NCI-H128 (cell line): ENCODE results near the gene OR2M4.
"Not testable (repeated sequence)": the region's sequence is repeated elsewhere in the genome, so short reads cannot be mapped to it uniquely, and the experiment has no call there.

Experiments used
- DNase-seq: peaks from one replicate; lab custom pipeline; 2025; ENCODE audit not compliant: unreplicated experiment; lab: John Stamatoyannopoulos, UW

Gene OR2M4, protein sequence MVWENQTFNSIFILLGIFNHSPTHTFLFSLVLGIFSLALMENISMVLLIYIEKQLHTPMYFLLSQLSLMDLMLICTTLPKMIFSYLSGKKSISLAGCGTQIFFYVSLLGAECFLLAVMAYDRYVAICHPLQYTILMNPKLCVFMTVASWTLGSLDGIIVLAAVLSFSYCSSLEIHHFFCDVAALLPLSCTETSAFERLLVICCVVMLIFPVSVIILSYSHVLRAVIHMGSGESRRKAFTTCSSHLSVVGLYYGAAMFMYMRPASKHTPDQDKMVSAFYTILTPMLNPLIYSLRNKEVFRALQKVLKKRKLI

DNA sequence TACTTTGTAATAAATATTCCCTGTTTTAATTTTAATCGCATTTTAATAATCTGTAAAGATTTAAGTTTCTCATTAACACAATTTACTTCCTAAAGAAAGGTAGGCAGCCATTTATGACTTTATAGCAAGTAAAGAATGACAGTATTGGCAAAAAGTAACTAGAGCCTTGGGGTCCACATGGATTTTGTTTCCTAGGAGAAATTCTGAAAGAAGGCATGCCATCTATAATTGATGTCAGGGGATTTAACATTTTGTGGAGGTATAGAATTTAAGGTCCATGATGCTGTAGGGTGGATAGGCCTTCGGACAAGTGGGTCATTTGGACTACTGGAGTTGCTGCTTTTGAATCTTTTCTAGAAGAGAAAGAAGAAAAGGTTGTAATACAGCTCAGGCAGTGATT is at the start of gene OR2M4:
TSS of gene OR2M4 (plus strand) at position 301 of the 400 bp plus-strand sequence. CDS start 7,512 bp downstream, outside the sequence.
- DNase-seq, result no peak

DNA sequence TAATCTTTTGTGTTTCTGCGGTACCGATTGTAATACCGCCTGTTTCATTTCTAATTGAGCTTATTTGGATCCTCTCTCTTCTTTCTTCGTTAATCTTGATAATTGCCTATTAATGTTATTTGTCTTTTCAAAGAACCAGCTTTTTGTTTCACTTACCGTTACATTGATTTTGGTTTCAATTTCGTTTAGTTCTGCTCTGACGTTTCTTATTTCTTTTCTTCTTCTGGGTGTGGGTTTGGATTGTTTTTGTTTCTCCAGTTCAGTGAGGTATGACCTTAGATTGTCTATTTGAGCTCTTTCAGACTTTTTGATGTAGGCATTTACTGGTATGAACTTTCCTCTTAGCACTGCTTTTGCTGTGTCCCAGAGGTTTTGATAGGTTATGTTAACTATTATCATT is 47.2 kb upstream of the OR2M4 start:
- no peak for DNase-seq

DNA sequence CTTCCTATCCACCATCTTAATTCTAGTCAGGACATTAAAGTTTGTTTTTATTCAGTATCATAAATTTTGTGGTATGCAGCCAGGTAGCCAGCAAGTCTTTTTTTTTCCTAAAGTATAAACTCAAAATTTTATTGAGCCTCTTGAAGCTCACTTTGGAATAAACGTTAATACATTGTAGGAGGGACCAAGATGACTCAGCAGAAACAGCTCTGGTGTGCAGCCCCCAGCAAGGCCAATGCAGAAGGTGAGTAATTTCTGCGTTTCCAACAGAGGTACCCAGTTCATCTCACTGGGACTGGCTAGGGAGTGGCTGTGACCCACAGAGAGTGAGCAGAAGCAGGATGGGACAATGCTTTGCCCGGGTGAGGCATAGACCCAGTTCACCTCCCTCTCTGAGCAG is 43.9 kb upstream of the OR2M4 start:
- no peak for DNase-seq

DNA sequence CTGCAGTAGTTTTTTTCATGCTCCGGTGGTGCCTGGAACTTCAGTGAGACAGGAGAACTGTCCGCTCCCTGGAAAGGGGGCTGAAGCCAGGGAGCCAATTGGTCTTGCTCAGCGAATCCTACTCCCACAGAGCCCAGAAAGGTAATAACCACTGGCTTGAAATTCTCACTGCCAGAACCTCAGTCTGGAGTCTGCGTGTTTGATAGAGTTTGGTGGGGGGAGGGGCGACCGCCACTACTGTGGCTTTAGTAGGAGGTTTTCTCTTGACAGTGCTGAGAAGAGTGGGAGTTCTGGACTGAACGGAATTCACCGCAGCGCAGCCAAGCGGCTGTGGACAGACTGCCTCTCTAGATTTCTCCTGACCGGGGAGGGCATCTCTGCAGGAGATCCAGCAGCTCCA is 42.2 kb upstream of the OR2M4 start:
- no peak for DNase-seq

DNA sequence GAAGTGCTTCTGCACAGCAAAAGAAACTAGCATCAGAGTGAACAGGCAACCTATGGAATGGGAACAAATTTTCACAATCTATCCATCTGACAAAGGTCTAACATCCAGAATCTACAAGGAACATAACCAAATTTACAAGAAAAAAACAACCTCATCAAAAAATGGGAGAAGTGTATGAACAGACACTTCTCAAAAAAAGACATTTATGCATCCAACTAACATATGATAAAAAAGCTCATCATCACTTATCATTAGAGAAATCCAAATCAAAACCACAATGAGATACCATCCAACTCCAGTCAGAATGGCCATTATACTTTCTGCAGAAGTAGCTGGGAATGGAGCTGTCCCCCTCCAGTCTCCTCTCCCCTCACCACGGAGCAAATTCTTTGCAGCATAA is 37.1 kb upstream of the OR2M4 start:
- no peak for DNase-seq

DNA sequence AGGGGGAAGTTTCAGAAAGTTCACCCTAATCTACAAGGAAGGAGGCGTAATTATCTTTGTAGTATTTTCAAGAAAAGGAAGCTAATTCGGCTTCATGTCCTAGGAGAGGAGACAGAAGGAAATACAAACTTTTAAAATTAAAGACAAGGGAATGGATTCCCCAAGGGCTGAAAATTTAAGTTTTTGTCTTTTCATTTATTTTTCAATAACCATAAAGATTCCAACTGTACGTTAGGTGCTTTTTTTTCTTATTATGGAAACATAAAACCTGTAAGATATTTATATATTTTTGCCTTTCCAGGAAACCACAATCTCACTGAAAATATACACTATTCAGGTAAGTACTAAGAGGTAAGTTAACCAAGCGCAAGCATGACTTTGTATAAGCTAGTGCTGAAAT is 34.3 kb upstream of the OR2M4 start, which contains the start of gene OR2M3:
TSS of gene OR2M3 (plus strand) at position 301 of the 400 bp plus-strand sequence. CDS start 5,803 bp downstream, outside the sequence.
- no peak for DNase-seq

DNA sequence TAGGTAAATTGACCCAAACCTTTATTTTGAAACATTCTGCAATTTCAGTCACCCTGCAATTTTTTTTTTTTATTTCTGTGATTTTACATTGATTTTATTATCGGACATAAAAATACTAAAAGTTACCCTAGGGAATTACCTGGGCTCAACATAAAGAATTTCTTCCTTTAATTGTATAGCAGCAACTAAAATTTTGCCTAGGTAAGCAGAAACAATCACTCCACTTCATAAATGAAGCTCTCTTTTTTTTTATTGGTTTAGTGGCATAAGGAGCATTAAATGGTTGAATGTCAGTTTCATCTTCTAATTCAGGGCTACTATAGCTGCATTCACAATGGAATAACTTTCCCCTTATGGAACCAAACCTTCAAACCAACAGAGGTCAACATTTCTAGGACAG is 15.3 kb upstream of the OR2M4 start:
- no peak for DNase-seq

DNA sequence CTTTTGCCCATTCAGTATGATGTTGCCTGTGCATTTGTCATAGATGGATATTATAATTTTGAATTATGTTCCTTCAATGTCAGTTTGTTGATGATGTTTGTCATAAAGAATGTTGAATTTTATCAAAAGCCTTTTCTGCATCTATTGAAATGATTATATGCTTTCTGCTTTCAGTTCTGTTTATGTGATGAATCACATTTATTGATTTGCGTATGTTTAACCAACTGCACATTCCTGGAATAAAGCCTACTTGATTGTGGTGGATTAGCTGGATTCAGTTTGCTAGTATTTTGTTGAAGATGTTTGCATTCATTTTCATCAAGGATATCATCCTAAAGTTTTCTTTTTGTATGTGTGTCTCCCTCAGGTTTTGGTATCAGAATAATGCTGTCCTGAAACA is 5.7 kb upstream of the OR2M4 start:
- DNase-seq, result no peak

DNA sequence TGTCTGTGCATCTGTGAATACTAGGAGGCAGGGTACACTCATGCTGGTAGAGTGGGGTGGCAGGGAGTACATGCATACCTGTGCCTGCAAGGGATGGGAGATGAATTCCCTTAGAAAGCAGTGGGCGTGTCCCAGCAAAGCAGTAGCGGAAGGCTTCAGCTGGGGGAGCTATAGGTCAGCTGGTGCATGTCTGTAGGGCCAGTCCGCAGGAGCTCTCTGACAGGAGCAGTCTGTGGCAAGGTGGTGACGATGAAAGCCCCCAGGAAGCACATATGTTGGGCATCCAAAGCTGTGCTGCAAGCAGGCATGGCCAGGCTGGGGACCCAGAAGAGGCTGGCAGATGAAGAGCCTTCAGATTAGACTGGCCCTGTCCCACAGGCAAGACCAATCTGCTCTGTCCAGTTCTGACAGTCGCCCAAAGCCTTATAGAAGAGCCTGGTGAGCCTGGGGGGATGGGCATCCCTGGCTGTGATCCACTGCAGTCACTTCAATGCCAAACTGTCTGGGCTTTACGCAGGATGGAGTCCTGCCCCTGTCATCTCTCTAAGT is 1.8 kb upstream of the OR2M4 start:
- DNase-seq, result no peak

DNA sequence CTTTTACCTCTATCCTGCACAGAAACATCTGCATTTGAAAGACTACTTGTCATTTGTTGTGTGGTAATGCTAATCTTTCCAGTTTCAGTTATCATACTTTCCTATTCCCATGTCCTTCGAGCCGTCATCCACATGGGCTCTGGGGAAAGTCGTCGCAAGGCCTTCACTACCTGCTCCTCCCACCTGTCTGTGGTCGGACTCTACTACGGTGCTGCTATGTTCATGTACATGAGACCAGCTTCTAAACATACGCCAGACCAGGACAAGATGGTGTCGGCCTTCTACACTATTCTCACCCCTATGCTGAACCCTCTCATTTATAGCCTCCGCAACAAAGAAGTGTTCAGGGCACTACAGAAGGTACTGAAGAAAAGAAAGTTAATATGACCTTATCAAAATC is 8.3 kb downstream of the OR2M4 start:
- no peak for DNase-seq

DNA sequence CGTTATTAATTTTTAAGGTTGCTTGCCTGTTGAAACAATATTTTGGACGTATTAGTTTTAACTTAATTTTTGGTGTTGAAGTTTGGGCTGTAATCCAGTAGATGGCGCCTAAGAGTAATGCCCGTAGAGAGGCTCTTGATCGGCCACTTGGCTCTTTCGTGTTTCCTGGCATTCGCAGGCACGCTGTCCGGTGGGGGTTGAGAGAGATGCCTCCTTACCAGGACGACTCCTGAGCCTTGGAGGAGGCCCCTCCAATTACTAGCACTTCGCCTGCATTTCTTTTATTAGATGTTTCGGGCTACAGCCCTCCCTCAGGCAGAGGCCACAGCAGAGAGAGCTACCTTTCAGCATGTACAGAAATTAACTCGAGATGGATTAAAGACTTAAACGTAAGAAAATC is 12.0 kb downstream of the OR2M4 start:
- peak; percentile 1 for DNase-seq

DNA sequence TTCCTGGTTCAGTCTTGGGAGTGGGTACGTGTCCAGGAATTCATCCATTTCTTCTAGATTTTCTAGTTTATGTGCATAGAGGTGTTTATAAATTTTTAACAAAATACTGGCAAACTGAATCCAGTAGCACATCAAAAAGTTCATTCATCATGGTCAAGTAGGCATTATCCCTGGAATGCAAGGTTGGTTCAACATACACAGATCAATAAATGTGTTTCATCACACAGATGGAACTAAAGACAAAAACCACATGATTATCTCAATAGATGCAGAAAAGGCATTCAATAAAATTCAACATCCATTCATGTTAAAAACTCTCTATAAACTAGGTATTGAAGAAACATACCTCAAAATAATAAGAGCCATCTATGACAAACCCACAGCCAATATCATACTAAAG is 28.1 kb downstream of the OR2M4 start:
- DNase-seq, result not testable (repeated sequence)

DNA sequence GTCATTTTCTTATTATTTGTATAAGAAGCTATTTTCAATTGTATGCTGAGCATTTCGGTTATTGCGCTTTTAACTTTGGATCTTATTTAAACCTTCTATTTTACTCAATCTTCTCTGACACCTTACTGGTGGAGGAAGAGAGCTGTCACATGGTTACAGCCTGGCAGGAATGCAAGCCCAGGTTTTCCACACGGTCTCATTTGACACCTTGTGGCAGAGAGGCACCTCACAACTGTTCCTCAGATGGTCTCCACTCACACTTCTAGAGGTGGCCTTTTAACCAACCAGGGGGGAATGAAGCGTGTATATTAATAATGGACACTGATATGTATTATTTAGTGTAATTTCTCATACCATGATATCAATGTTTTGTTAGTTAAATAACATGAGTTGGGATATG is 37.0 kb downstream of the OR2M4 start:
- no peak for DNase-seq

DNA sequence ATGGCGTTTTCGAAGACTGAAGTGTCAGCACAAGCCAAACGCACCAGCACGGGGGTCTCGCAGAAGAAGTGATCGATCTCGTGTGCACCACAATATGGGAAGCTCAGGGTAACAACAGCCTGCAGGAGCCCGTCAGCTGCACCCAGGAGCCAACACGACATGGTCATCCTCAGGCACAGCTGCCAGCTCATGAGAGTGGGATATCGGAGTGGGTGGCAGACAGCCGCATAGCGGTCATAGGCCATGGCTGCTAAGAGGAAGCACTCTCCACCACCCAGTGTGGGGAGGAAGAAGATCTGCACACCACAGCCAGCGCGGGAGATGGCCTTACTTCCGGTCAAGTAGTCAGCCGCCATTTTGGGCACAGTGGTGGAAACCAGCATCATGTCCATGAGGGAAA is 42.0 kb downstream of the OR2M4 start:
- not testable (repeated sequence) for DNase-seq

DNA sequence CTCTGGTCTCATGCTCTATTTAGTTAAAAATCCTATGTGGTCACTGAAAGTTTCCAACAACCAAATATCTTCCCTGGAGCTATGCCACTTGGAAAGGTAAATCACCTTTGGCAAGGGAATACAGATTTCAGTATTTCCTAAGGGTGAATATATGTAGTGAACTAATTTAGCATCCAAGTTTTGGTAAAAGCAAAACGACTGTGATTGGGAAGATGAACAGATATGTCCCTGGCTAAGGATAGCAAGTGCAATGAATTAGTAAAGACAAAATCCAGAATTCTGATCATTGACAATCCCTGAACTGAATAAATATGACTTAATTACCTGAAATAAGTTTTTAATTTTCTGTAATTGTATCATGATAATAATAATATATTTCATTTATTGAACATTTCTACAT is 46.7 kb downstream of the OR2M4 start, which contains the start of gene OR2T33:
TSS of gene OR2T33 (minus strand) at position 101 of the 400 bp plus-strand sequence. CDS start 4,162 bp downstream, outside the sequence.
- DNase-seq, result no peak

DNA sequence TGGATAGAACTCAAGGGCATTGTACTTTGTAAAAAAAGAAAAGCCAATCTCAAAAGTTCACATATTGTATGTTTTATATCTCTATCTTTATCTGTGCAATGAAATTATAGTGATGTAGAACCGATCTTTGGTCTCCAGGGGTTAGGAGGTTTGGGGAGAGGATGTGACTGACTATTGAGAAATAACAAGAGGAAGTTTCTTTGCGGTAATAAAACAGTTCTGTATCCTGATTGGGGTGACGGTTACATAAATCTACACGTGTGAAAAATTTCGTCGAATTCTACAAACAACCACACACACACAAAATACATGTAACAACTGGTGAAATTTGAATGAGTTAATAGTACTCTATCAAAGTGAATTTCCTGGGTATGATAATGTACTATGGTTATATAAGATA is 57.2 kb downstream of the OR2M4 start:
- no peak for DNase-seq
